Measurements from ENCODE around the gene PBXIP1. TPM values are rescaled to one million over a fixed set of nuclear protein-coding genes. Genes with fewer than 3 reads are reported as not detected.

PBXIP1 gene
- total and polyA plus RNA-seq, 2 experiments from 2014 or later, result 53.0 to 61.0 TPM

- H3K27me3 ChIP-seq, result no peaks in the 10 kb centered on the region
- no peak for DNase-seq (ENCODE audit: low spot score)
- TF ChIP-seq CTCF (IDR thresholded peaks at IDR 0.05; ENCODE audit: poor library complexity) (no peak), EZH2 (IDR thresholded peaks at IDR 0.05; ENCODE audit: borderline replicate concordance) (no peak), EZH2phosphoT487 (IDR thresholded peaks at IDR 0.05; ENCODE audit: low read depth, severe bottlenecking, unreplicated experiment) (no peak)
- 86% methylated on average over 14 of the region's 14 CpGs for WGBS (ENCODE audit: low lambda C conversion rate, missing lambda C conversion rate)
- no peaks in the 10 kb centered on the region for H4K20me1 ChIP-seq (ENCODE audit: insufficient read depth, poor library complexity, severe bottlenecking)
- no peaks in the 10 kb centered on the region for H3K36me3 ChIP-seq (replicated peaks; ENCODE audit: insufficient read depth, low read depth)
- H3K4me2 ChIP-seq, result no peak overlapping the region
- no peaks in the 10 kb centered on the region for H3K4me1 ChIP-seq (ENCODE audit: insufficient read depth)
- H3K9me2 ChIP-seq (replicated peaks; ENCODE audit: insufficient read depth), result no peaks in the 10 kb centered on the region
- H3K27ac ChIP-seq, result no peak overlapping the region
- no peak overlapping the region for H3K4me3 ChIP-seq
- H3K9me3 ChIP-seq (ENCODE audit: low read depth), result no peaks in the 10 kb centered on the region
- H3K79me2 ChIP-seq, result no peaks in the 10 kb centered on the region
- H2AFZ ChIP-seq, result no peak overlapping the region
These were observed 37.0 kb upstream of the PBXIP1 start for GRCh38 chr1:154992721-154993571.

- Histone ChIP-seq H3K4me2 (no peak overlapping the region), H3K9me3 (ENCODE audit: low read depth) (no peaks in the 10 kb centered on the region), H3K27ac (no peak overlapping the region), H4K20me1 (ENCODE audit: insufficient read depth, poor library complexity, severe bottlenecking) (no peaks in the 10 kb centered on the region), H3K4me1 (ENCODE audit: insufficient read depth) (no peaks in the 10 kb centered on the region), H3K36me3 (replicated peaks; ENCODE audit: insufficient read depth, low read depth) (no peaks in the 10 kb centered on the region), H3K79me2 (peaks cover 20% of the 10 kb centered on the region), H3K9me2 (replicated peaks; ENCODE audit: insufficient read depth) (no peaks in the 10 kb centered on the region), H3K27me3 (no peaks in the 10 kb centered on the region), H3K4me3 (no peak overlapping the region), H2AFZ (no peak overlapping the region)
- TF ChIP-seq EZH2phosphoT487 (IDR thresholded peaks at IDR 0.05; ENCODE audit: low read depth, severe bottlenecking, unreplicated experiment) (no peak), EZH2 (IDR thresholded peaks at IDR 0.05; ENCODE audit: borderline replicate concordance) (no peak), CTCF (IDR thresholded peaks at IDR 0.05; ENCODE audit: poor library complexity) (no peak)
- DNase-seq (ENCODE audit: low spot score), result no peak
- WGBS (ENCODE audit: low lambda C conversion rate, missing lambda C conversion rate), result 94% methylated on average over 8 of the region's 8 CpGs
These were observed 34.4 kb upstream of the PBXIP1 start for GRCh38 chr1:154990276-154990675.

DNA sequence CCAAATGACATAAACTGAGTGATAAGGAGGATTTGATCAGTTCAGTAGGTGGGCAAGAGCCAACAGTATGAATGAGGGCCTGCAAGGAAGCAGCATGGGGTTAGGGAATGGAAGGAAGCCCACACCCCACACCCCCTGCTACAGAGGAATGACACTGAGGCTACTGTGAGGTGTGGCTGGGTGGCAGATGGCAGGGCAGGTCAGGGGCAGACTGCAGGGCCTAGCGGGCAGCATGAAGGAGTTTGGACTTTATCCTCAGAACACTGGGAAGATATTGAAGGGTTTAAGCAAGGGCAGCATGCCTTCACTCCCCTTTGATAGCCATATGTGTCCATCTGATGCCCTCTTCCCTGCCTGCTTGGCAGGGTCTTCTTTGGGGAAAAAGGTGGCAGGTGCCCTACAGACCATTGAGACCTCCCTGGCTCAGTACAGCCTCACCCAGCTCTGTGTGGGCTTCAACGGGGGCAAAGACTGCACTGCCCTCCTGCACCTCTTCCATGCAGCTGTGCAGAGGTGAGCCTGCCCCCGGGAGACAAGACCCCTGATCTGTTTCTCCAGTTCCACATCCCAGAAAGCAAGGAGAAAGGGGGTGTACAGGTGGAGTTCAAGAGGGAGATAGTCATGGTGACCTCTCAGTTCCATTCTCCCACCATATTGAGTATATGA is 33.4 kb upstream of the PBXIP1 start:
- Histone ChIP-seq H3K9me3 (ENCODE audit: low read depth) (no peaks in the 10 kb centered on the region), H3K79me2 (peaks cover 30% of the 10 kb centered on the region), H4K20me1 (ENCODE audit: insufficient read depth, poor library complexity, severe bottlenecking) (no peaks in the 10 kb centered on the region), H3K4me3 (no peak overlapping the region), H2AFZ (no peak overlapping the region), H3K27me3 (no peaks in the 10 kb centered on the region), H3K4me1 (ENCODE audit: insufficient read depth) (peaks cover 5% of the 10 kb centered on the region), H3K27ac (no peak overlapping the region), H3K4me2 (no peak overlapping the region), H3K9me2 (replicated peaks; ENCODE audit: insufficient read depth) (no peaks in the 10 kb centered on the region), H3K36me3 (replicated peaks; ENCODE audit: insufficient read depth, low read depth) (no peaks in the 10 kb centered on the region)
- no peak for DNase-seq (ENCODE audit: low spot score)
- TF ChIP-seq EZH2phosphoT487 (IDR thresholded peaks at IDR 0.05; ENCODE audit: low read depth, severe bottlenecking, unreplicated experiment), result no peak
- TF ChIP-seq EZH2 (IDR thresholded peaks at IDR 0.05; ENCODE audit: borderline replicate concordance), result no peak
- TF ChIP-seq CTCF (IDR thresholded peaks at IDR 0.05; ENCODE audit: poor library complexity), result no peak
- WGBS (ENCODE audit: low lambda C conversion rate, missing lambda C conversion rate), result 81% methylated on average over 3 of the region's 3 CpGs

Data from hepatocyte (in vitro differentiated cells).